HEK293 (cell line): ENCODE data around the gene DSTN.

ENCODE experiments used
- CTCF ChIA-PET: fragments of 350-600 bp; formaldehyde crosslinking; extraction: SDS; loops from one replicate; lab custom pipeline; 2021; ENCODE audit warnings: antibody characterized with exemption; lab: Yijun Ruan, JAX
- POLR2A ChIA-PET: fragments of 300-600 bp; formaldehyde crosslinking; extraction: SDS; loops from one replicate; lab custom pipeline; 2020; ENCODE audit warnings: antibody characterized with exemption, inconsistent platforms; lab: Yijun Ruan, JAX
- H3K27ac ChIP-seq: fragments of 200-500 bp; sonication (Bioruptor generic); 2 replicates; pipeline ENCODE4 v1.5.1; 2014; ENCODE audit warnings: low read depth, low read length, control low read depth, inconsistent platforms; ENCODE audit errors: extremely low read depth
- H3K36me3 ChIP-seq, 2 experiments: fragments of 200-500 bp in 1 of 2; sonication (Bioruptor generic) in 1 of 2; 1 replicate in 1 of 2; 2 replicates in 1 of 2; pipeline ENCODE4 v1.5.1; 2014 to 2017; ENCODE audit warnings: inconsistent platforms in 2 of 2, low read length in 2 of 2; ENCODE audit not compliant: control insufficient read depth in 2 of 2, insufficient read depth in 1 of 2
- H3K4me1 ChIP-seq: fragments of 200-500 bp; sonication (Bioruptor generic); 2 replicates; pipeline ENCODE4 v1.5.1; 2014; ENCODE audit warnings: mild to moderate bottlenecking, low read length, inconsistent platforms; ENCODE audit not compliant: control insufficient read depth, insufficient read depth
- H3K4me3 ChIP-seq: 2 replicates; pipeline ENCODE4 v1.5.1; 2011; ENCODE audit warnings: low read depth, mild to moderate bottlenecking, control low read depth, low read length, moderate library complexity
- H3K9me3 ChIP-seq: fragments of 200-500 bp; sonication (Bioruptor generic); 2 replicates; pipeline ENCODE4 v1.5.1; 2014; ENCODE audit warnings: low read depth, low read length, inconsistent platforms; ENCODE audit not compliant: control insufficient read depth, insufficient read depth
- PRDM10 ChIP-seq: fragments of 450-650 bp; formaldehyde crosslinking; IDR thresholded peaks from 2 replicates; pipeline ENCODE4 v1.5.1; 2016; ENCODE audit warnings: missing biosample characterization, missing genetic modification characterization
- SCRT2 ChIP-seq: fragments of 450-650 bp; formaldehyde crosslinking; IDR thresholded peaks from 2 replicates; pipeline ENCODE4 v1.5.1; 2016; ENCODE audit warnings: missing biosample characterization, missing genetic modification characterization
- ZFP37 ChIP-seq: fragments of 450-650 bp; formaldehyde crosslinking; IDR thresholded peaks from 2 replicates; pipeline ENCODE4 v1.5.1; 2016; ENCODE audit warnings: missing biosample characterization, missing genetic modification characterization
- ZNF112 ChIP-seq: fragments of 450-650 bp; formaldehyde crosslinking; IDR thresholded peaks from 2 replicates; pipeline ENCODE4 v1.5.0; 2017; ENCODE audit warnings: missing biosample characterization, missing genetic modification characterization
- ZNF138 ChIP-seq: fragments of 450-650 bp; formaldehyde crosslinking; IDR thresholded peaks from 2 replicates; pipeline ENCODE4 v1.5.1; 2016; ENCODE audit warnings: missing biosample characterization, missing genetic modification characterization, borderline replicate concordance
- ZNF266 ChIP-seq: fragments of 450-650 bp; formaldehyde crosslinking; IDR thresholded peaks from 2 replicates; pipeline ENCODE4 v1.5.1; 2016; ENCODE audit warnings: missing biosample characterization, missing genetic modification characterization, low read depth
- ZNF280C ChIP-seq: fragments of 450-650 bp; formaldehyde crosslinking; IDR thresholded peaks from 2 replicates; pipeline ENCODE4 v1.5.1; 2016; ENCODE audit warnings: missing biosample characterization, missing genetic modification characterization
- ZNF391 ChIP-seq: fragments of 450-650 bp; formaldehyde crosslinking; IDR thresholded peaks from 2 replicates; pipeline ENCODE4 v1.5.1; 2016; ENCODE audit warnings: low read depth, missing biosample characterization, missing genetic modification characterization, borderline replicate concordance
- ZNF488 ChIP-seq: fragments of 450-650 bp; formaldehyde crosslinking; IDR thresholded peaks from 2 replicates; pipeline ENCODE4 v1.5.1; 2016; ENCODE audit warnings: missing biosample characterization, missing genetic modification characterization
- ZNF600 ChIP-seq: fragments of 450-650 bp; formaldehyde crosslinking; IDR thresholded peaks from 2 replicates; pipeline ENCODE4 v1.5.1; 2016; ENCODE audit warnings: missing biosample characterization, missing genetic modification characterization
- ZNF660 ChIP-seq: fragments of 450-650 bp; IDR thresholded peaks from 2 replicates; pipeline ENCODE4 v1.5.1; 2018; ENCODE audit warnings: missing biosample characterization, mild to moderate bottlenecking, missing genetic modification characterization
- ZNF843 ChIP-seq: fragments of 450-650 bp; formaldehyde crosslinking; IDR thresholded peaks from 2 replicates; pipeline ENCODE4 v1.5.1; 2016; ENCODE audit warnings: missing biosample characterization, missing genetic modification characterization
- ZSCAN4 ChIP-seq: fragments of 450-650 bp; formaldehyde crosslinking; IDR thresholded peaks from 2 replicates; pipeline ENCODE4 v1.5.1; 2017; ENCODE audit warnings: missing biosample characterization, missing genetic modification characterization

DSTN gene

GRCh38 chr20:17522528-17522927 lies 47.3 kb upstream of the DSTN start:
- no peak overlapping the region for H3K4me3 ChIP-seq
- no peak for TF ChIP-seq ZNF488 (tag by site-specific recombination)
- no peak for TF ChIP-seq ZNF266 (tag by site-specific recombination)
- TF ChIP-seq ZNF600 (tag by site-specific recombination): no peak
- no peak for TF ChIP-seq ZSCAN4 (tag by site-specific recombination)
- no peak for TF ChIP-seq ZNF112 (tag by site-specific recombination)
- TF ChIP-seq, all 188 proteins: peak for 0
- POLR2A ChIA-PET: no interaction called here
- H3K9me3 ChIP-seq: no peaks in the 10 kb centered on the region
- CTCF ChIA-PET: interaction anchor here (0.7 kb wide), 1 partner anchor 58 kb away, joined by 3 read pairs; no protein-coding TSS in a partner anchor
- H3K4me1 ChIP-seq: no peaks in the 10 kb centered on the region
- no peaks in the 10 kb centered on the region for H3K36me3 ChIP-seq
- no peak overlapping the region for H3K27ac ChIP-seq

GRCh38 chr20:17523326-17523725 lies 46.5 kb upstream of the DSTN start:
- H3K4me3 ChIP-seq: no peak overlapping the region
- TF ChIP-seq SCRT2 (peak; percentile 94), ZNF138 (no peak)
- H3K36me3 ChIP-seq: no peaks in the 10 kb centered on the region
- H3K4me1 ChIP-seq: no peaks in the 10 kb centered on the region
- ChIA-PET CTCF (interaction anchor here (0.7 to 1.5 kb wide), 3 partner anchors 13 to 58 kb away, joined by 3 read pairs; no protein-coding TSS in a partner anchor), POLR2A (no interaction called here)
- H3K27ac ChIP-seq: no peak overlapping the region
- no peaks in the 10 kb centered on the region for H3K9me3 ChIP-seq

- Histone ChIP-seq H3K27ac (no peak overlapping the region), H3K9me3 (no peaks in the 10 kb centered on the region), H3K36me3 (no peaks in the 10 kb centered on the region), H3K4me3 (no peak overlapping the region)
- ChIA-PET CTCF (interaction anchor here (1.2 to 1.5 kb wide), 2 partner anchors 8 to 21 kb away, joined by 3 read pairs; no protein-coding TSS in a partner anchor), POLR2A (no interaction called here)
- TF ChIP-seq ZFP37 (tag by site-specific recombination): no peak
- no peak for TF ChIP-seq ZNF280C (tag by site-specific recombination)
- TF ChIP-seq PRDM10: no peak
- no peak for TF ChIP-seq ZNF843 (tag by site-specific recombination)
- no peak for TF ChIP-seq ZNF660 (tag by site-specific recombination)
- TF ChIP-seq ZNF391: no peak
- TF ChIP-seq, all 188 proteins: peak for 0
- no peaks in the 10 kb centered on the region for H3K4me1 ChIP-seq
Measured at GRCh38 chr20:17524560-17524959, 45.3 kb upstream of the DSTN start.
